ENCODE measurements around the gene STYXL1. TPM values are rescaled to one million over a fixed set of nuclear protein-coding genes. Genes with fewer than 3 reads are reported as not detected.
"Not testable (repeated sequence)": the region's sequence is repeated elsewhere in the genome, so short reads cannot be mapped to it uniquely, and the experiment has no call there.

STYXL1 gene
- total RNA-seq, 1 donor from 2014 or later: 45.3 TPM

DNA sequence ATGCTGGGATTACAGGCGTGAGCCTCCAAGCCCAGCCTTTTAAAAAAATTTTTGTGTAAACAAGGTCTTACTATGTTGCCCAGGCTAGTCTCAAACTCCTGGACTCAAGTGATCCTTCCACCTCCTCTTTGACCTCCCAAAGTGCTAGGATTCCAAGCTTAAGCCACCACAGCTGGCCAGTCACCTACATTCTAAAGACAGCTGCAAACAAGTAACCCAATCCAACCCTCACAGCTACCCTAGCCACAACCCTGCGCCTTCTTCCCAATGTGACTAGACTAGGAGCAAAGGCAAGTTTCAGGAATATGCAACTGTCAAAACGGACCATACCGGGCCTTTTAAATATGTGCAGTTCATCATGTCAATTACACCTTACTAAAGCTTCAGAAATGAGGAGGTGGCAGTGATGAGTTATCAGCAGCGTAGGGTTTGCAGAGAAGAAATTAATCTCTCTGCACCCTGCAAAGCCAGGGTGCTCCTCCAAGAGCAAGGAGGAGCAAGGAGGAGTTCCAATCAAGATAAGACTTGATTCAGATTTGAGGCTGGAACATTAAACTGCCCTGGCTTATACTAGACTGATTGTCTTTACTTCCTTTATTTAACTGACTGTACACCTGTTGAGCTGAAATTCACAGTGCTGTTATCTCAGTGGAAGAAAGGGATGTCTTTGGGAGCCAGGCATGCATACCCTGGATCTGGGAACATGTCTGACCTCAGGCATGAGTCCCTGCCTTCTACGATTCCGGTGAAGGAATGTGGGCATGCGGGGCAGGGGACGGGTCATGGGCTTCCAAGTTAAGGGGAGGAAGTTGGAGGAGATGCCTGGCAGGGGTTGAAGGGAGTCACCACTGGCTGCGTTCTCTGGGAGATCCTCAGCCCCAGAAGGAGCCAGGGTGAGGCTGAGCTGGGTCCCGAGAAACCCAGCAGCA, 37.9 kb downstream of the STYXL1 start:
- DNase-seq (ENCODE audit: low read depth) (no peak), FAIRE-seq (no peak)
- Histone ChIP-seq H4K20me1 (ENCODE audit: insufficient read depth, low read length) (peaks cover 22% of the 10 kb centered on the region), H3K4me3 (ENCODE audit: insufficient read depth, low read depth, low read length) (no peak overlapping the region), H3K27ac (ENCODE audit: low read depth, low read length) (no peak overlapping the region), H3K79me2 (ENCODE audit: insufficient read depth, low read length) (no peaks in the 10 kb centered on the region), H3K4me1 (ENCODE audit: insufficient read depth, low read length) (no peaks in the 10 kb centered on the region), H2AFZ (ENCODE audit: low read depth, low read length) (no peak overlapping the region), H3K9me3 (ENCODE audit: insufficient read depth, low read depth, low read length) (no peaks in the 10 kb centered on the region), H3K9ac (ENCODE audit: low read length) (no peak overlapping the region), H3K36me3 (ENCODE audit: insufficient read depth, low read length) (peaks cover 2% of the 10 kb centered on the region), H3K27me3 (ENCODE audit: insufficient read depth, low read length) (no peaks in the 10 kb centered on the region), H3K4me2 (ENCODE audit: low read length) (no peak overlapping the region)
- Mint-ChIP-seq H3K27me3 (ENCODE audit: low read depth, unreplicated experiment) (no peaks in the 10 kb centered on the region), H3K27ac (ENCODE audit: unreplicated experiment) (peak overlapping the region; percentile 83), H3K36me3 (ENCODE audit: low read depth, unreplicated experiment) (peaks cover 18% of the 10 kb centered on the region), H3K4me3 (ENCODE audit: unreplicated experiment) (no peak overlapping the region), H3K4me1 (ENCODE audit: low read depth, unreplicated experiment) (peaks cover 14% of the 10 kb centered on the region), H3K9me3 (ENCODE audit: unreplicated experiment) (no peaks in the 10 kb centered on the region)
- TF ChIP-seq, protein P1, sequence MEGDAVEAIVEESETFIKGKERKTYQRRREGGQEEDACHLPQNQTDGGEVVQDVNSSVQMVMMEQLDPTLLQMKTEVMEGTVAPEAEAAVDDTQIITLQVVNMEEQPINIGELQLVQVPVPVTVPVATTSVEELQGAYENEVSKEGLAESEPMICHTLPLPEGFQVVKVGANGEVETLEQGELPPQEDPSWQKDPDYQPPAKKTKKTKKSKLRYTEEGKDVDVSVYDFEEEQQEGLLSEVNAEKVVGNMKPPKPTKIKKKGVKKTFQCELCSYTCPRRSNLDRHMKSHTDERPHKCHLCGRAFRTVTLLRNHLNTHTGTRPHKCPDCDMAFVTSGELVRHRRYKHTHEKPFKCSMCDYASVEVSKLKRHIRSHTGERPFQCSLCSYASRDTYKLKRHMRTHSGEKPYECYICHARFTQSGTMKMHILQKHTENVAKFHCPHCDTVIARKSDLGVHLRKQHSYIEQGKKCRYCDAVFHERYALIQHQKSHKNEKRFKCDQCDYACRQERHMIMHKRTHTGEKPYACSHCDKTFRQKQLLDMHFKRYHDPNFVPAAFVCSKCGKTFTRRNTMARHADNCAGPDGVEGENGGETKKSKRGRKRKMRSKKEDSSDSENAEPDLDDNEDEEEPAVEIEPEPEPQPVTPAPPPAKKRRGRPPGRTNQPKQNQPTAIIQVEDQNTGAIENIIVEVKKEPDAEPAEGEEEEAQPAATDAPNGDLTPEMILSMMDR (IDR thresholded peaks at IDR 0.05; ENCODE audit: insufficient read depth, low read depth, low read length): no peak
- no peak for TF ChIP-seq EZH2 (IDR thresholded peaks at IDR 0.05; ENCODE audit: insufficient read depth, low read length)

DNA sequence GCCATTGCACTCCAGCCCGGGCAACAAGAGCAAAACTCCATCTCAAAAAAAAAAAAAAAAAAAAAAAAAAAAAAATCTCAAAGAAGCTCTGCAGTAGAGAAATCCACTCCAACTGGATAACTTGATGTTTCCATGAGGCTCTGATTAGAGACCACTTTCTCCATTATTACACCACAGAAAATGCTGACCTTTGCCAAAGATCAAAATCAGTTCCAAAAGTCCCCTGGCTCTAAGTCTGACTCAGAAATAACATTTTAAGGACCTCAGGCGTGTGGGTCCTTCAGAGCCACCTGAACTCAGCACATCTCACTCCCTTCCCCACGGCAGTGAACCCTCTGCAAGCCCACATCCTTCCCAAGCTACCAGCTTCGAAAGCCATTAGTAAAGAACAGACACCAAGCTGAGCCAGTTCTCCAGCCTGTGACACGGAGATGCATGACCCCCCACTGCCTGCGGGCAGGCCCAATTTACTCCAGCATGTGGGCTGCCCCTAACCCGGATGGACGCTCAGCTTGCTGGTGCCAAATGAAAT, 39.6 kb downstream of the STYXL1 start:
- H3K4me3 ChIP-seq (ENCODE audit: insufficient read depth, low read depth, low read length): no peak overlapping the region
- peaks cover 16% of the 10 kb centered on the region for H3K36me3 Mint-ChIP-seq (ENCODE audit: low read depth, unreplicated experiment)
- H3K4me1 Mint-ChIP-seq (ENCODE audit: low read depth, unreplicated experiment): peaks cover 14% of the 10 kb centered on the region
- H3K27me3 ChIP-seq (ENCODE audit: insufficient read depth, low read length): no peaks in the 10 kb centered on the region
- no peaks in the 10 kb centered on the region for H3K4me1 ChIP-seq (ENCODE audit: insufficient read depth, low read length)
- no peak overlapping the region for H3K4me3 Mint-ChIP-seq (ENCODE audit: unreplicated experiment)
- H4K20me1 ChIP-seq (ENCODE audit: insufficient read depth, low read length): peaks cover 22% of the 10 kb centered on the region
- H3K4me2 ChIP-seq (ENCODE audit: low read length): no peak overlapping the region
- H3K27ac Mint-ChIP-seq (ENCODE audit: unreplicated experiment): no peak overlapping the region
- no peaks in the 10 kb centered on the region for H3K9me3 ChIP-seq (ENCODE audit: insufficient read depth, low read depth, low read length)
- FAIRE-seq: no peak
- H3K9ac ChIP-seq (ENCODE audit: low read length): no peak overlapping the region
- no peaks in the 10 kb centered on the region for H3K79me2 ChIP-seq (ENCODE audit: insufficient read depth, low read length)
- peaks cover under 1% of the 10 kb centered on the region for H3K36me3 ChIP-seq (ENCODE audit: insufficient read depth, low read length)
- TF ChIP-seq, protein P1 (IDR thresholded peaks at IDR 0.05; ENCODE audit: insufficient read depth, low read depth, low read length): no peak
- no peak for TF ChIP-seq EZH2 (IDR thresholded peaks at IDR 0.05; ENCODE audit: insufficient read depth, low read length)
- no peak overlapping the region for H2AFZ ChIP-seq (ENCODE audit: low read depth, low read length)
- H3K9me3 Mint-ChIP-seq (ENCODE audit: unreplicated experiment): no peaks in the 10 kb centered on the region
- no peak for DNase-seq (ENCODE audit: low read depth)
- no peaks in the 10 kb centered on the region for H3K27me3 Mint-ChIP-seq (ENCODE audit: low read depth, unreplicated experiment)
- H3K27ac ChIP-seq (ENCODE audit: low read depth, low read length): no peak overlapping the region

DNA sequence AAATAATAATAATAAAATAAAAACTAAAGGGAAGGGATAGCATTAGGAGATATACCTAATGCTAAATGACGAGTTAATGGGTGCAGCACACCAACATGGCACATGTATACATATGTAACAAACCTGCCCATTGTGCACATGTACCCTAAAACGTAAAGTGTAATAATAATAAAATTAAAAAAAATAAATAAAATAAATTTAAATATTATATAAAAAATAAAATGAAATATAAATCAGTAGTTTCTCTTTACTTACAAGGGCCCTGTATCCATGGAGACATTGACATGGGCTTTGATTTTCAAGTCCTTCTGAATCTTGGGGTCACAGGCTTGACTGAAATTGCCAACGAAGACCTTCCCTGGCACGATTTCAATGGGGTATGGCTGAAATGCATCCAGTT, 42.8 kb downstream of the STYXL1 start:
- not testable (repeated sequence) for H3K27ac Mint-ChIP-seq (ENCODE audit: unreplicated experiment); FAIRE-seq; DNase-seq (ENCODE audit: low read depth); H3K27ac ChIP-seq (ENCODE audit: low read depth, low read length); H2AFZ ChIP-seq (ENCODE audit: low read depth, low read length); H3K27me3 ChIP-seq (ENCODE audit: insufficient read depth, low read length); H3K4me3 ChIP-seq (ENCODE audit: insufficient read depth, low read depth, low read length); H3K36me3 ChIP-seq (ENCODE audit: insufficient read depth, low read length); H3K79me2 ChIP-seq (ENCODE audit: insufficient read depth, low read length); H3K9me3 Mint-ChIP-seq (ENCODE audit: unreplicated experiment); H3K4me1 Mint-ChIP-seq (ENCODE audit: low read depth, unreplicated experiment); H3K4me2 ChIP-seq (ENCODE audit: low read length); H3K4me3 Mint-ChIP-seq (ENCODE audit: unreplicated experiment); H3K9me3 ChIP-seq (ENCODE audit: insufficient read depth, low read depth, low read length); H3K27me3 Mint-ChIP-seq (ENCODE audit: low read depth, unreplicated experiment); H3K9ac ChIP-seq (ENCODE audit: low read length); H3K4me1 ChIP-seq (ENCODE audit: insufficient read depth, low read length)
- peaks cover 20% of the 10 kb centered on the region for H3K36me3 Mint-ChIP-seq (ENCODE audit: low read depth, unreplicated experiment)
- H4K20me1 ChIP-seq (ENCODE audit: insufficient read depth, low read length): peaks cover 15% of the 10 kb centered on the region

Data from astrocyte (in vitro differentiated cells and primary cell).